H1 (cell line): Measurements from ENCODE around the gene METTL6. TPM values are rescaled to one million over a fixed set of nuclear protein-coding genes. Genes with fewer than 3 reads are reported as not detected.

Source experiments
- ASH2L ChIP-seq: fragments of 200-600, 300-600 bp; sonication (generic); IDR thresholded peaks from one replicate; pipeline ENCODE4 v1.7.1; 2017; ENCODE audit warnings: low read length
- BRCA1 ChIP-seq: IDR thresholded peaks from 2 replicates; pipeline ENCODE4 v1.6.1; 2012; ENCODE audit warnings: low read depth, low read length, improper control_type of control experiment
- CEBPB ChIP-seq: IDR thresholded peaks from 2 replicates; pipeline ENCODE4 v1.6.1; 2012; ENCODE audit warnings: low read depth, low read length
- KDM4A ChIP-seq: IDR thresholded peaks from one replicate; pipeline ENCODE4 v1.7.1; 2012; ENCODE audit warnings: low read depth, mild to moderate bottlenecking, moderate library complexity, low read length, inconsistent platforms; ENCODE audit not compliant: severe bottlenecking
- MAFK ChIP-seq: IDR thresholded peaks from 2 replicates; pipeline ENCODE4 v1.6.1; 2012; ENCODE audit warnings: low read depth, mild to moderate bottlenecking, improper control_type of control experiment, low read length
- PHF8 ChIP-seq: fragments of 200-600 bp; sonication (generic); conservative IDR thresholded peaks from 2 replicates; pipeline ENCODE4 v1.7.1; 2012; ENCODE audit warnings: low read depth, mild to moderate bottlenecking, inconsistent platforms, low read length, moderate library complexity
- TAF7 ChIP-seq: optimal IDR thresholded peaks from 2 replicates; pipeline ENCODE3; 2011; ENCODE audit warnings: low read depth, mild to moderate bottlenecking, inconsistent platforms, low read length, moderate library complexity, borderline replicate concordance
- YY1 ChIP-seq: IDR thresholded peaks from 2 replicates; pipeline ENCODE4 v1.6.1; 2011; ENCODE audit warnings: low read depth, mild to moderate bottlenecking, low read length
- ZNF274 ChIP-seq: IDR thresholded peaks from 2 replicates; pipeline ENCODE4 v1.7.0; 2012; ENCODE audit warnings: low read length, borderline replicate concordance; ENCODE audit errors: extremely low read depth
- polyA plus RNA-seq, 7 experiments: library from polyadenylated mRNA; depleted of rRNA in 3 of 7; stranded (reverse) in 5 of 7; unstranded in 2 of 7; fragments of >200 nt in 5 of 7; fragments of 200-250 nt in 2 of 7; gene quantifications; 1 replicate in 5 of 7; 2 replicates in 1 of 7; 4 replicates in 1 of 7; pipeline versions ENCODE4 v1.2.1 to v1.2.3, GENCODE V29; 2011 to 2013; ENCODE audit warnings: missing spikeins in 2 of 7, mixed read lengths in 2 of 7
- total RNA-seq: library from RNA; stranded (reverse); fragmentation: NEBNext Ultra II Directional; extraction: Animal tissue kit (Norgen Biotek cat#: 25700); gene quantifications from 2 replicates; pipeline ENCODE4 v1.2.1, GENCODE V29; 2021
- TF ChIP-seq, protein P1 (sequence below): fragments of 300-600 bp; sonication (generic); IDR thresholded peaks from 2 replicates; pipeline ENCODE4 v1.7.1; 2012; ENCODE audit warnings: low read length, moderate library complexity, mild to moderate bottlenecking, inconsistent platforms; ENCODE audit not compliant: insufficient replicate concordance

The METTL6 gene
- total and polyA plus RNA-seq, 2 of the 8 experiments (the other 6 are each of a cell fraction or from before 2014, with no cell fraction given), result 18.4 to 20.0 TPM

DNA sequence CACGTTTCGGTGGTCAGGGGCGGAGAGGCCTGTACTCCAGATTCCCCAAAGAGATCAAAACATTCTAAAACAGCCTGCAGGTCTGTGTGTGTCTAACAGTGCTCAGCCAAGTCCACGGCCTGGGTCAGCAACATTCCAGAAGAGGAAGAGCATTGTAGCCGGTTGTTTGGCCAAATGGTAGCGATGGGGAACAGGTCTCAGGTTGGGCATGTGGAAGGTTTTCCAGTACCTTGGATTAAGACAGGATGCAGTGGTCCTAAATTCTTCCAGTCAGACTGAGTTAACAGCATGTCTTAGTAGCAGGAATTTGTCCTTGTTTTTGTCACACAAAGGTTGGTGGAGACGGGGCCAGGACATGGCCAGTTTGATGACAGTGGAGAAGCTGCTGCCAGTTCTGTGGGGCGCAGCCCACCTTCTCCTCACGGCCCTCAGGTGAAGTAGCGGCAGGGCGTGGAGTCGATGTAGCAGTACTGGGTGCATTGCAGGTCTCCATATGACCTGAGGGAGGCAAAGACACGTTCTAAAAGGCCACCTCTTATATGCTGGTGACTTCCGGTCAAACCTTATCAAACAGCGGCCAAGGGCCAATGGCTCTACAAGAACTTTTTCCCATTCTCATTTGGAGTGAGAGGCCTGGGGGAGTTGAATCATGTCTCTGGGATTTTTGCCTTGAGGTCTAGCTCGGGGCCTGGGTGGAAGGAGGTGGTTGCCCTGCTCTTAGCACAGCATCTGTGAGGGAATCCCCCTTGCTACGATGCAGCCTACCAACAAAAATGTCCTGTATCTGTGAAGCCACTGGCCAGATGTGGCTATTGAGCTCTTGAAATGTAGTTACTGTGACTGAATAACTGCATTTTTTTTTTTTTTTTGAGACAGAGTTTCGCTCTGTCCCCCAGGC lies 24.1 kb upstream of the METTL6 start (continued):
- TF ChIP-seq, protein P1, sequence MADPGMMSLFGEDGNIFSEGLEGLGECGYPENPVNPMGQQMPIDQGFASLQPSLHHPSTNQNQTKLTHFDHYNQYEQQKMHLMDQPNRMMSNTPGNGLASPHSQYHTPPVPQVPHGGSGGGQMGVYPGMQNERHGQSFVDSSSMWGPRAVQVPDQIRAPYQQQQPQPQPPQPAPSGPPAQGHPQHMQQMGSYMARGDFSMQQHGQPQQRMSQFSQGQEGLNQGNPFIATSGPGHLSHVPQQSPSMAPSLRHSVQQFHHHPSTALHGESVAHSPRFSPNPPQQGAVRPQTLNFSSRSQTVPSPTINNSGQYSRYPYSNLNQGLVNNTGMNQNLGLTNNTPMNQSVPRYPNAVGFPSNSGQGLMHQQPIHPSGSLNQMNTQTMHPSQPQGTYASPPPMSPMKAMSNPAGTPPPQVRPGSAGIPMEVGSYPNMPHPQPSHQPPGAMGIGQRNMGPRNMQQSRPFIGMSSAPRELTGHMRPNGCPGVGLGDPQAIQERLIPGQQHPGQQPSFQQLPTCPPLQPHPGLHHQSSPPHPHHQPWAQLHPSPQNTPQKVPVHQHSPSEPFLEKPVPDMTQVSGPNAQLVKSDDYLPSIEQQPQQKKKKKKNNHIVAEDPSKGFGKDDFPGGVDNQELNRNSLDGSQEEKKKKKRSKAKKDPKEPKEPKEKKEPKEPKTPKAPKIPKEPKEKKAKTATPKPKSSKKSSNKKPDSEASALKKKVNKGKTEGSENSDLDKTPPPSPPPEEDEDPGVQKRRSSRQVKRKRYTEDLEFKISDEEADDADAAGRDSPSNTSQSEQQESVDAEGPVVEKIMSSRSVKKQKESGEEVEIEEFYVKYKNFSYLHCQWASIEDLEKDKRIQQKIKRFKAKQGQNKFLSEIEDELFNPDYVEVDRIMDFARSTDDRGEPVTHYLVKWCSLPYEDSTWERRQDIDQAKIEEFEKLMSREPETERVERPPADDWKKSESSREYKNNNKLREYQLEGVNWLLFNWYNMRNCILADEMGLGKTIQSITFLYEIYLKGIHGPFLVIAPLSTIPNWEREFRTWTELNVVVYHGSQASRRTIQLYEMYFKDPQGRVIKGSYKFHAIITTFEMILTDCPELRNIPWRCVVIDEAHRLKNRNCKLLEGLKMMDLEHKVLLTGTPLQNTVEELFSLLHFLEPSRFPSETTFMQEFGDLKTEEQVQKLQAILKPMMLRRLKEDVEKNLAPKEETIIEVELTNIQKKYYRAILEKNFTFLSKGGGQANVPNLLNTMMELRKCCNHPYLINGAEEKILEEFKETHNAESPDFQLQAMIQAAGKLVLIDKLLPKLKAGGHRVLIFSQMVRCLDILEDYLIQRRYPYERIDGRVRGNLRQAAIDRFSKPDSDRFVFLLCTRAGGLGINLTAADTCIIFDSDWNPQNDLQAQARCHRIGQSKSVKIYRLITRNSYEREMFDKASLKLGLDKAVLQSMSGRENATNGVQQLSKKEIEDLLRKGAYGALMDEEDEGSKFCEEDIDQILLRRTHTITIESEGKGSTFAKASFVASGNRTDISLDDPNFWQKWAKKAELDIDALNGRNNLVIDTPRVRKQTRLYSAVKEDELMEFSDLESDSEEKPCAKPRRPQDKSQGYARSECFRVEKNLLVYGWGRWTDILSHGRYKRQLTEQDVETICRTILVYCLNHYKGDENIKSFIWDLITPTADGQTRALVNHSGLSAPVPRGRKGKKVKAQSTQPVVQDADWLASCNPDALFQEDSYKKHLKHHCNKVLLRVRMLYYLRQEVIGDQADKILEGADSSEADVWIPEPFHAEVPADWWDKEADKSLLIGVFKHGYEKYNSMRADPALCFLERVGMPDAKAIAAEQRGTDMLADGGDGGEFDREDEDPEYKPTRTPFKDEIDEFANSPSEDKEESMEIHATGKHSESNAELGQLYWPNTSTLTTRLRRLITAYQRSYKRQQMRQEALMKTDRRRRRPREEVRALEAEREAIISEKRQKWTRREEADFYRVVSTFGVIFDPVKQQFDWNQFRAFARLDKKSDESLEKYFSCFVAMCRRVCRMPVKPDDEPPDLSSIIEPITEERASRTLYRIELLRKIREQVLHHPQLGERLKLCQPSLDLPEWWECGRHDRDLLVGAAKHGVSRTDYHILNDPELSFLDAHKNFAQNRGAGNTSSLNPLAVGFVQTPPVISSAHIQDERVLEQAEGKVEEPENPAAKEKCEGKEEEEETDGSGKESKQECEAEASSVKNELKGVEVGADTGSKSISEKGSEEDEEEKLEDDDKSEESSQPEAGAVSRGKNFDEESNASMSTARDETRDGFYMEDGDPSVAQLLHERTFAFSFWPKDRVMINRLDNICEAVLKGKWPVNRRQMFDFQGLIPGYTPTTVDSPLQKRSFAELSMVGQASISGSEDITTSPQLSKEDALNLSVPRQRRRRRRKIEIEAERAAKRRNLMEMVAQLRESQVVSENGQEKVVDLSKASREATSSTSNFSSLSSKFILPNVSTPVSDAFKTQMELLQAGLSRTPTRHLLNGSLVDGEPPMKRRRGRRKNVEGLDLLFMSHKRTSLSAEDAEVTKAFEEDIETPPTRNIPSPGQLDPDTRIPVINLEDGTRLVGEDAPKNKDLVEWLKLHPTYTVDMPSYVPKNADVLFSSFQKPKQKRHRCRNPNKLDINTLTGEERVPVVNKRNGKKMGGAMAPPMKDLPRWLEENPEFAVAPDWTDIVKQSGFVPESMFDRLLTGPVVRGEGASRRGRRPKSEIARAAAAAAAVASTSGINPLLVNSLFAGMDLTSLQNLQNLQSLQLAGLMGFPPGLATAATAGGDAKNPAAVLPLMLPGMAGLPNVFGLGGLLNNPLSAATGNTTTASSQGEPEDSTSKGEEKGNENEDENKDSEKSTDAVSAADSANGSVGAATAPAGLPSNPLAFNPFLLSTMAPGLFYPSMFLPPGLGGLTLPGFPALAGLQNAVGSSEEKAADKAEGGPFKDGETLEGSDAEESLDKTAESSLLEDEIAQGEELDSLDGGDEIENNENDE, result no peak
- TF ChIP-seq KDM4A, result no peak
- no peak for TF ChIP-seq MAFK
- TF ChIP-seq YY1, result no peak
- no peak for TF ChIP-seq BRCA1
- no peak for TF ChIP-seq CEBPB
- no peak for TF ChIP-seq TAF7
- no peak for TF ChIP-seq ZNF274
- TF ChIP-seq PHF8, result no peak
- TF ChIP-seq ASH2L, result no peak
